HFF-Myc (cell line): ENCODE data around the gene DMBX1.

Source experiments
- DNase-seq: peaks from one replicate; pipeline ENCODE4 v3.0.0-alpha.2; 2011; ENCODE audit warnings: low read depth; ENCODE audit errors: extremely low read depth
- H3K4me3 ChIP-seq: replicated peaks from 2 replicates; pipeline ENCODE4 v1.5.1; 2011; ENCODE audit warnings: low read depth, mild to moderate bottlenecking, control low read depth, low read length
- CTCF ChIP-seq: IDR thresholded peaks from 2 replicates; pipeline ENCODE4 v1.5.1; 2012; ENCODE audit warnings: mild to moderate bottlenecking, low read depth, low read length, control low read depth; ENCODE audit errors: missing control alignments

Gene DMBX1

GRCh38 chr1:46493316-46494032, 3.8 kb downstream of the DMBX1 start:
- no peak for TF ChIP-seq CTCF
- H3K4me3 ChIP-seq = no peak overlapping the region
- no peak for DNase-seq

- H3K4me3 ChIP-seq = no peak overlapping the region
- no peak for TF ChIP-seq CTCF
- DNase-seq = no peak
Observed at GRCh38 chr1:46494910-46495309, 5.3 kb downstream of the DMBX1 start.

DNA sequence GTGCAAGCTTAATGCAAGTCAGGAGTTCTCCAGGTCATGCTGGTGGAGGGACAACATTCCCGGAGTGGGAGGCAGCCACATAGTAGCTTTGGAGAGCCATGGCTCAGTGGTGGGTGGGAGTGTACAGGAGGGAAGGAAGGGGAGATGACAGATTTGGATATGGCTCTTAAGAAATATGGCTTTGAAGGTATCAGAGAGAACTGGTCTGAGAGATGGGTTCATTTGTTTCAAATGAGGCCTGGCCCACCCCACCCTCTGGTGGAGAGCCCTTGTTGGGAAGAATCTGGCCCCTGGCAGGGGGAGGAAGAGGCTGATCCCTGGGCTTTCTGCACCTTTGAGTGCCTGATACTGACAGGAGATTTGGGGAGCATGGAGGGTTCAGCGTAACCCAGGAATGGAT, 6.1 kb downstream of the DMBX1 start:
- no peak for TF ChIP-seq CTCF
- H3K4me3 ChIP-seq = no peak overlapping the region

GRCh38 chr1:46496505-46496904, 6.9 kb downstream of the DMBX1 start:
- no peak for TF ChIP-seq CTCF
- H3K4me3 ChIP-seq = no peak overlapping the region
- no peak for DNase-seq

More for the DNA sequence above, 6.1 kb downstream of the DMBX1 start:
- DNase-seq = no peak

DNA sequence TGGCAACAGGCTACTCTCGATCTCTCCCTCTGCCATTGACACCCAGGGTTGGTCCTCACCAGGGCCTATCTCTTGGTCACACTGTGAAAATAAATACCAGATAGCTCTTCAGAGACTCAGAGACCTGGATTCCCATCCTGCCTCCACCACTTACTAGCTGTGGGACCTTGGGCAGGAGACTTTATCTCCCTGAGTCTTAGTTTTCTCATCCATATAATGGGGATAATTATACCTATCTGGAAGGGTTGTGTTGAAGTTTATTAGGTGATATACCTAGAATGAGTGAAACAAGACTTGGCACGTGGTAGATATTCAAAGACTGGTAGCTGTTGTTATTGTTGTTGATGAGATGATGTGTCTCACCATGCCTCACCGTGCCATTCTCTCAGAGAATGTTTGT, 7.4 kb downstream of the DMBX1 start:
- H3K4me3 ChIP-seq = no peak overlapping the region
- TF ChIP-seq CTCF = no peak
- DNase-seq = no peak

GRCh38 chr1:46497665-46498064, 8.0 kb downstream of the DMBX1 start:
- no peak for DNase-seq
- no peak overlapping the region for H3K4me3 ChIP-seq
- TF ChIP-seq CTCF = no peak

GRCh38 chr1:46501528-46501927, 11.9 kb downstream of the DMBX1 start:
- no peak for TF ChIP-seq CTCF
- no peak for DNase-seq
- H3K4me3 ChIP-seq = no peak overlapping the region
